Mesenchymal stem cell (in vitro differentiated cells and primary cell): ENCODE data around the gene LAMB2. TPM values are rescaled to one million over a fixed set of nuclear protein-coding genes. Genes with fewer than 3 reads are reported as not detected.

Experiments used
- DNase-seq: peaks from one replicate; pipeline ENCODE4 v3.0.0-alpha.2; 2013
- H2AFZ ChIP-seq: one replicate; pipeline ENCODE4 v1.6.1; 2013; ENCODE audit warnings: low read depth, mild to moderate bottlenecking, control low read depth, inconsistent platforms, low read length, moderate library complexity
- H2AK5ac ChIP-seq: 2 replicates; pipeline ENCODE4 v1.6.1; 2013; ENCODE audit warnings: low read length, moderate library complexity, mild to moderate bottlenecking, inconsistent platforms; ENCODE audit not compliant: severe bottlenecking
- H2BK120ac ChIP-seq: one replicate; pipeline ENCODE4 v1.6.1; 2013; ENCODE audit warnings: low read depth, mild to moderate bottlenecking, inconsistent platforms, low read length, moderate library complexity
- H2BK12ac ChIP-seq, 2 experiments: one replicate each; pipeline ENCODE4 v1.6.1; 2013; ENCODE audit warnings: inconsistent platforms in 2 of 2, low read length in 2 of 2, mild to moderate bottlenecking in 2 of 2, moderate library complexity in 2 of 2, control low read depth in 1 of 2
- H2BK15ac ChIP-seq: one replicate; pipeline ENCODE4 v1.6.1; 2013; ENCODE audit warnings: mild to moderate bottlenecking, low read depth, inconsistent platforms; ENCODE audit not compliant: poor library complexity, severe bottlenecking
- H2BK5ac ChIP-seq: 2 replicates; pipeline ENCODE4 v1.6.1; 2013; ENCODE audit warnings: low read depth, mild to moderate bottlenecking, low read length, control low read depth, inconsistent platforms; ENCODE audit not compliant: poor library complexity, severe bottlenecking
- H3K14ac ChIP-seq, 2 experiments: one replicate each; pipeline ENCODE4 v1.6.1; 2013; ENCODE audit warnings: inconsistent platforms in 2 of 2, low read length in 2 of 2, control low read depth in 1 of 2, mild to moderate bottlenecking in 1 of 2, moderate library complexity in 1 of 2
- H3K18ac ChIP-seq, 2 experiments: one replicate each; pipeline ENCODE4 v1.6.1; 2013; ENCODE audit warnings: inconsistent platforms in 2 of 2, low read length in 2 of 2, control low read depth in 1 of 2, low read depth in 1 of 2, mild to moderate bottlenecking in 1 of 2
- H3K23ac ChIP-seq, 2 experiments: one replicate each; pipeline ENCODE4 v1.6.1; 2013; ENCODE audit warnings: inconsistent platforms in 2 of 2, low read length in 2 of 2, mild to moderate bottlenecking in 2 of 2, moderate library complexity in 2 of 2, control low read depth in 1 of 2
- H3K27ac ChIP-seq: 2 replicates; pipeline ENCODE4 v1.5.1; 2013; ENCODE audit warnings: mild to moderate bottlenecking, moderate library complexity, low read length, control low read depth, inconsistent platforms; ENCODE audit not compliant: poor library complexity, severe bottlenecking
- H3K27me3 ChIP-seq, 2 experiments: 2 replicates each; pipeline versions ENCODE4 v1.6.1 to v1.7.0; 2013; ENCODE audit warnings: low read length in 2 of 2, mild to moderate bottlenecking in 2 of 2, moderate library complexity in 2 of 2, control low read depth in 1 of 2, inconsistent platforms in 1 of 2; ENCODE audit not compliant: control insufficient read depth in 1 of 2, insufficient read depth in 1 of 2
- H3K36me3 ChIP-seq, 2 experiments: 2 replicates each; pipeline versions ENCODE4 v1.6.1 to v1.7.0; 2013; ENCODE audit warnings: low read length in 2 of 2, control low read depth in 1 of 2, inconsistent platforms in 1 of 2, low read depth in 1 of 2, mild to moderate bottlenecking in 1 of 2; ENCODE audit not compliant: insufficient read depth in 2 of 2, control insufficient read depth in 1 of 2
- H3K4ac ChIP-seq, 2 experiments: one replicate each; pipeline ENCODE4 v1.6.1; 2013; ENCODE audit warnings: inconsistent platforms in 2 of 2, low read length in 2 of 2, mild to moderate bottlenecking in 2 of 2, moderate library complexity in 2 of 2, control low read depth in 1 of 2, low read depth in 1 of 2
- H3K4me1 ChIP-seq: 2 replicates; pipeline ENCODE4 v1.6.1; 2013; ENCODE audit warnings: low read depth, low read length, control low read depth; ENCODE audit not compliant: control insufficient read depth, insufficient read depth
- H3K4me2 ChIP-seq: 2 replicates; pipeline ENCODE4 v1.6.1; 2013; ENCODE audit warnings: low read length, mild to moderate bottlenecking, inconsistent platforms; ENCODE audit not compliant: poor library complexity, severe bottlenecking
- H3K4me3 ChIP-seq, 2 experiments: 2 replicates each; pipeline versions ENCODE4 v1.5.1 to v1.7.0; 2013; ENCODE audit warnings: low read length in 2 of 2, mild to moderate bottlenecking in 2 of 2, control low read depth in 1 of 2, low read depth in 1 of 2; ENCODE audit not compliant: insufficient read depth in 1 of 2
- H3K79me1 ChIP-seq: replicated peaks from 2 replicates; pipeline ENCODE4 v1.6.1; 2013; ENCODE audit warnings: mild to moderate bottlenecking, control low read depth, low read length, inconsistent platforms; ENCODE audit not compliant: poor library complexity, severe bottlenecking
- H3K9ac ChIP-seq: 2 replicates; pipeline ENCODE4 v1.7.0; 2013; ENCODE audit warnings: mild to moderate bottlenecking, low read length, moderate library complexity
- H3K9me3 ChIP-seq: 2 replicates; pipeline ENCODE4 v1.7.0; 2013; ENCODE audit warnings: mild to moderate bottlenecking, low read length; ENCODE audit not compliant: control insufficient read depth
- H4K8ac ChIP-seq: one replicate; pipeline ENCODE4 v1.6.1; 2013; ENCODE audit warnings: inconsistent platforms, mild to moderate bottlenecking, low read length, moderate library complexity
- H4K91ac ChIP-seq: one replicate; pipeline ENCODE4 v1.6.1; 2013; ENCODE audit warnings: mild to moderate bottlenecking, low read length, inconsistent platforms
- whole genome bisulfite sequencing: methylation state at CpG from one replicate; pipeline ENCODE4 v1.1.7; 2013; ENCODE audit warnings: mixed read lengths; 5-methylcytosine and 5-hydroxymethylcytosine counted together
- polyA plus RNA-seq, 2 experiments: library from polyadenylated mRNA; stranded (reverse); fragments of 200-250 nt; gene quantifications; one replicate each; pipeline ENCODE4 v1.2.3, GENCODE V29; 2013

The LAMB2 gene
- polyA plus RNA-seq (2013, experiment 1 of 2): 406 TPM
- polyA plus RNA-seq (2013, experiment 2 of 2): 386 TPM

DNA sequence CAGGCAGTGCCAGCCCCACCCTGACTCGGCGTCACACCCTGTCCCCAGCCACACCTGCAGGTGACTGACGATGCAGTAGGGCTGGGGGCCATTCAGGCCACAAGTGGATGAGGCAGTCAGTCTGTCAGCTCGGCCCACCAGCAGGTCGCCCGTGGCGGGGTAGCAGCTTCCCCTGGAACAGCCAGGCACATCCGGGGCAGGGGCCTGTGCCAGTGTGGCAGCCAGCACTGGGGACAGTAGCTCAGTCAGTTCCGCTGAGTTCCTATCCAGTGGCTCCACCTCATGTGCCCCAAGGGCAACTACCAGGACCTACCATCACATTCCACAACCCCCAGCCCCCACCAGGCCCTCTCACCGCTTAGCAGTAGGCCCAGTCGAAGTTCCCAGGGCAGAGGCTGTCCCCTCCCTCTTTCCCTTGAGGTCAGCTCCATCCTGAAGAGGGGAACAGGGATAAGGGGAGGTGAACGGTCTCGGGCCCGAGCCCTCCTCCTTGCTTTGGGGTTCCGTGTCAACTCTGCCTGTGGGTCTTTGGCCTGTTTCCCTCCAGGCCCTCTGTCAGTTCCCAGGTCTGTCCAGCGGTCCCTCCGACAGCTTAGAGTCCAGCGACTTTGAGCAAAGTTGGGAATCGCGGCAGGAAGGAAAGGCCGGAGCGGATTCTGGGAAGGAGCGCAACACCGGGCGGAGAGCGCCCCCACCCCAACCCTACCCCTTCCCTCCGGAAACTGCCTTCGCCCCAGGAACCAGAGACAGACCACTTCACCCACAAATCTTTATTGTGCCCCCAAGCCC, at the start of gene LAMB2:
Gene LAMB2 (minus strand): TSS at position 614 of the 789 bp plus-strand sequence. CDS start 183 bp downstream, at position 431.
- peak within 1 kb of the TSS in 1 of 2 experiments; percentile 99 for H3K14ac ChIP-seq
- peak within 1 kb of the TSS; percentile 79 for H2BK5ac ChIP-seq
- WGBS: 1% methylated on average over 25 of the region's 28 CpGs
- H3K4me1 ChIP-seq: peaks cover 39% of the 10 kb centered on the region
- peaks cover 35% of the 10 kb centered on the region for H3K79me1 ChIP-seq
- peak within 1 kb of the TSS; percentile 12 to 70 for H2BK12ac ChIP-seq
- peak within 1 kb of the TSS; percentile 73 to 92 for H3K4me3 ChIP-seq
- H4K91ac ChIP-seq: peak within 1 kb of the TSS; percentile 86
- DNase-seq: peak; percentile 91
- peak within 1 kb of the TSS; percentile 89 to 99 for H3K18ac ChIP-seq
- H3K9me3 ChIP-seq: no peaks in the 10 kb centered on the region
- H3K27me3 ChIP-seq: no peaks in the 10 kb centered on the region
- peak within 1 kb of the TSS; percentile 95 for H2BK15ac ChIP-seq
- H2AFZ ChIP-seq: peak within 1 kb of the TSS; percentile 95
- H3K4me2 ChIP-seq: peak within 1 kb of the TSS; percentile 64
- H3K27ac ChIP-seq: peak within 1 kb of the TSS; percentile 91
- H3K36me3 ChIP-seq: peaks cover 38 to 41% of the 10 kb centered on the region in 2 experiments
- peak within 1 kb of the TSS; percentile 79 to 97 for H3K4ac ChIP-seq
- peak within 1 kb of the TSS in 1 of 2 experiments; percentile 75 for H3K23ac ChIP-seq
- peak within 1 kb of the TSS; percentile 93 for H2BK120ac ChIP-seq
- peak within 1 kb of the TSS; percentile 60 for H2AK5ac ChIP-seq
- H4K8ac ChIP-seq: peak within 1 kb of the TSS; percentile 97
- peak within 1 kb of the TSS; percentile 90 for H3K9ac ChIP-seq

DNA sequence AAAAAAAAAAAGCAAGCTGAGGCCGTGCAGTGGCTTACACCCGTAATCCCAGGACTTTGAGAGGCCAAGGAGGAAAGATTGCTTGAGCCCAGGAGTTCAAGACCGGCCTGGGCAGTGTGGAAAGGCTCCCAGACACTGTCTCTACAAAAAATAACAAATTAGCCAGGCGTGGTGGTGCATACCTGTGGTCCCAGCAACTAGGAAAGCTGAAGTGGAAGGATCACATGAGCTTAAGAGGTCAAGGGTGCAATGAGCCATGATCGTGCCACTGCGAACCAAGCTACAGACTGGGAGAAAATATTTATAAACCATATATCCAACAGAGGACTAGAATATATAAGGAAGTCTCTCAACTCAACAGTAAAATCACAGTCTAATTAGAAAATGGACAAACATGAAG, 48.5 kb upstream of the LAMB2 start:
- Histone ChIP-seq H3K27ac (no peak overlapping the region), H3K27me3 (no peaks in the 10 kb centered on the region), H3K4me1 (peaks cover 2% of the 10 kb centered on the region), H3K23ac (no peak overlapping the region), H2BK120ac (no peak overlapping the region), H2BK5ac (no peak overlapping the region), H2AK5ac (no peak overlapping the region), H3K79me1 (no peaks in the 10 kb centered on the region), H3K4me3 (no peak overlapping the region), H3K4ac (no peak overlapping the region), H4K91ac (no peak overlapping the region), H3K14ac (no peak overlapping the region), H3K9ac (no peak overlapping the region), H3K18ac (no peak overlapping the region), H4K8ac (no peak overlapping the region), H2BK15ac (no peak overlapping the region), H2AFZ (no peak overlapping the region), H3K36me3 (peaks cover 8 to 9% of the 10 kb centered on the region in 2 experiments), H3K9me3 (no peaks in the 10 kb centered on the region), H2BK12ac (no peak overlapping the region), H3K4me2 (no peak overlapping the region)
- 70% methylated on average over 4 of the region's 6 CpGs for WGBS
- DNase-seq: peak; percentile 10

DNA sequence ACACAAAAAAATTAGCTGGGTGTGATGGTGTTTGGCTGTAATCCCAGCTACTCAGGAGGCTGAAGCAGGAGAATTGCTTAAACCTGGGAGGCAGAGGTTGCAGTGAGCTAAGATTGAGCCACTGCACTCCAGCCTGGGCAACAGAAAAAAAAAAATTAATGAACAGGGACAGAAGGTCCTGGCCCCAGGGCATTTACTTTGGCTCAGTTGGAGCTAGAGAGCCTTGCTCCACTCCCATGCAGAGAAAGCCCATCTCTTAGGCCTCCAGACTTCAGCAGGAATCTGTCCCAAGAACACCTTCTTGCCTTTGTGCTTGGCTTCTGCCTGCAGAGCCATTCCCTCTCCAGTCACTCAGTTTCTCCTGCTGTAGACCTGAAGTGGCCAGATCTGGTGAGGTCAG, 47.3 kb upstream of the LAMB2 start:
- no peak overlapping the region for H3K18ac ChIP-seq
- no peak overlapping the region for H2BK5ac ChIP-seq
- H3K9ac ChIP-seq: no peak overlapping the region
- no peak for DNase-seq
- no peak overlapping the region for H4K91ac ChIP-seq
- peaks cover under 1% of the 10 kb centered on the region for H3K79me1 ChIP-seq
- no peaks in the 10 kb centered on the region for H3K9me3 ChIP-seq
- H2AFZ ChIP-seq: no peak overlapping the region
- H2BK12ac ChIP-seq: no peak overlapping the region
- peaks cover 2% of the 10 kb centered on the region for H3K4me1 ChIP-seq
- no peak overlapping the region for H3K4me2 ChIP-seq
- no peak overlapping the region for H3K23ac ChIP-seq
- no peaks in the 10 kb centered on the region for H3K27me3 ChIP-seq
- no peak overlapping the region for H2BK120ac ChIP-seq
- no peak overlapping the region for H3K4me3 ChIP-seq
- H2AK5ac ChIP-seq: no peak overlapping the region
- peaks cover 20 to 21% of the 10 kb centered on the region in 2 experiments for H3K36me3 ChIP-seq
- H4K8ac ChIP-seq: no peak overlapping the region
- no peak overlapping the region for H3K4ac ChIP-seq
- no peak overlapping the region for H3K14ac ChIP-seq
- no peak overlapping the region for H2BK15ac ChIP-seq
- H3K27ac ChIP-seq: no peak overlapping the region

DNA sequence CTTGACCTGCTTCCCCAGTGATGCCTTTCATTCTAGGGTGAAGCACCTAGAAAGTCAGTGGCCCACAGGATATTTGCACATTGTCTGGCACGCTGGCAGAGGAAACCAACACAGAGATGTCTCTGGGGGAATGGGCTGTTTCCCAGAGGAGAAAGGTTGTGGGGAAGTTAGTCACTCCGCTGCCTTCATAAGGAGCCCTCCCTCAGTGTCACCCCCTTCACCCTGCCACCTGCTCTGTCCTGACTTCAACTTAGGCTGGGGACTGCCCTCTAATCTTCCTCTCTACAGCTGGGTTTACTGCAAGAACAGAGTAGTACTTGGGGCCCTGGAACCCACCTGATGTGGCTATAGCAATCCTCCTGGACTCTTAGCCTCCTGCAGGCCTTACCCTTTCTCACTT, 44.2 kb upstream of the LAMB2 start:
- WGBS: 86% methylated on average over 2 of the region's 2 CpGs
- Histone ChIP-seq H2AFZ (no peak overlapping the region), H3K27me3 (no peaks in the 10 kb centered on the region), H2AK5ac (no peak overlapping the region), H3K36me3 (peaks cover 32 to 44% of the 10 kb centered on the region in 2 experiments), H2BK120ac (no peak overlapping the region), H3K9ac (no peak overlapping the region), H3K79me1 (peaks cover 15% of the 10 kb centered on the region), H2BK5ac (no peak overlapping the region), H3K14ac (no peak overlapping the region), H4K91ac (no peak overlapping the region), H3K9me3 (no peaks in the 10 kb centered on the region), H4K8ac (no peak overlapping the region), H3K4me1 (peaks cover 23% of the 10 kb centered on the region), H3K4ac (no peak overlapping the region), H3K27ac (no peak overlapping the region), H2BK12ac (no peak overlapping the region), H3K4me3 (no peak overlapping the region), H3K4me2 (no peak overlapping the region), H3K18ac (no peak overlapping the region), H3K23ac (peak overlapping the region in 1 of 2 experiments; percentile 63), H2BK15ac (no peak overlapping the region)
- DNase-seq: no peak
